Measurements from ENCODE around the gene DAG1. TPM values are rescaled to one million over a fixed set of nuclear protein-coding genes. Genes with fewer than 3 reads are reported as not detected.

DAG1 gene
- total RNA-seq, 1 experiment from 2014 or later = 177 TPM

DNA sequence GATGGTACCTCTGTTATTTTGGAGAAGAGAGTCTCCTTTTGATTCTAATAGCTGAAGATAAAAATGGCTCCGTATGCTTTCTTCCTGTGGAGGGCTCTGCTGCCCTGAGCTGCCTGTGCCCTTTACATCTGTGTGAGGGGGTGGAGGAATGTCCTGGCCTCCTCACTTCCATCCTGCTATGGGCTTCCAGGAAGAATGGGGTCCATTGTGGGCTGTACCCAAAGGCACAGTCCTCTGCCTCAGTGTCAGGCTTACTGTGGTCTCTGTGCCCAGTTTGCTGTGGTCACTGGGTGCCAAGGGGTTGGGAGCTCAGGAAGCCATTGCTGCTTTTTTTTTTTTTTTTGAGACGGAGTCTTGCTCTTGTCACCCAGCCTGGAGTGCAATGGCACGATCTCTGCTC lies 14.4 kb downstream of the DAG1 start:
- no peaks in the 10 kb centered on the region for H3K27me3 Mint-ChIP-seq (ENCODE audit: insufficient read depth, unreplicated experiment)
- no peaks in the 10 kb centered on the region for H3K36me3 ChIP-seq (ENCODE audit: control insufficient read depth, insufficient read depth, low read length)
- ChIA-PET POLR2A (no interaction called here), CTCF (no interaction called here)
- no peak overlapping the region for H3K27ac Mint-ChIP-seq (ENCODE audit: unreplicated experiment)
- no TSS peak for BruUV-seq (replicated peaks)
- TF ChIP-seq, protein P1, sequence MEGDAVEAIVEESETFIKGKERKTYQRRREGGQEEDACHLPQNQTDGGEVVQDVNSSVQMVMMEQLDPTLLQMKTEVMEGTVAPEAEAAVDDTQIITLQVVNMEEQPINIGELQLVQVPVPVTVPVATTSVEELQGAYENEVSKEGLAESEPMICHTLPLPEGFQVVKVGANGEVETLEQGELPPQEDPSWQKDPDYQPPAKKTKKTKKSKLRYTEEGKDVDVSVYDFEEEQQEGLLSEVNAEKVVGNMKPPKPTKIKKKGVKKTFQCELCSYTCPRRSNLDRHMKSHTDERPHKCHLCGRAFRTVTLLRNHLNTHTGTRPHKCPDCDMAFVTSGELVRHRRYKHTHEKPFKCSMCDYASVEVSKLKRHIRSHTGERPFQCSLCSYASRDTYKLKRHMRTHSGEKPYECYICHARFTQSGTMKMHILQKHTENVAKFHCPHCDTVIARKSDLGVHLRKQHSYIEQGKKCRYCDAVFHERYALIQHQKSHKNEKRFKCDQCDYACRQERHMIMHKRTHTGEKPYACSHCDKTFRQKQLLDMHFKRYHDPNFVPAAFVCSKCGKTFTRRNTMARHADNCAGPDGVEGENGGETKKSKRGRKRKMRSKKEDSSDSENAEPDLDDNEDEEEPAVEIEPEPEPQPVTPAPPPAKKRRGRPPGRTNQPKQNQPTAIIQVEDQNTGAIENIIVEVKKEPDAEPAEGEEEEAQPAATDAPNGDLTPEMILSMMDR (IDR thresholded peaks at IDR 0.05; ENCODE audit: insufficient read depth in 1 of 2, low read depth in 1 of 2, low read length in 1 of 2, severe bottlenecking in 1 of 2, unreplicated experiment in 1 of 2) = no peak
- H3K4me1 ChIP-seq = peaks cover 10% of the 10 kb centered on the region
- H3K4me3 ChIP-seq (ENCODE audit: low read depth, low read length) = no peak overlapping the region
- peaks cover 60% of the 10 kb centered on the region for H3K36me3 Mint-ChIP-seq (ENCODE audit: insufficient read depth, unreplicated experiment)
- no peak for DNase-seq
- H3K4me1 Mint-ChIP-seq (ENCODE audit: low read depth, unreplicated experiment) = no peaks in the 10 kb centered on the region
- no peaks in the 10 kb centered on the region for H3K9me3 Mint-ChIP-seq (ENCODE audit: unreplicated experiment)
- intact Hi-C loops (cut with micrococcal nuclease; ENCODE audit: unreplicated experiment) = no loop called here
- no peaks in the 10 kb centered on the region for H3K9me3 ChIP-seq
- no peak overlapping the region for H3K4me3 Mint-ChIP-seq (ENCODE audit: unreplicated experiment)
- no peaks in the 10 kb centered on the region for H3K27me3 ChIP-seq (replicated peaks; ENCODE audit: control insufficient read depth, insufficient read depth, low read length)

DNA sequence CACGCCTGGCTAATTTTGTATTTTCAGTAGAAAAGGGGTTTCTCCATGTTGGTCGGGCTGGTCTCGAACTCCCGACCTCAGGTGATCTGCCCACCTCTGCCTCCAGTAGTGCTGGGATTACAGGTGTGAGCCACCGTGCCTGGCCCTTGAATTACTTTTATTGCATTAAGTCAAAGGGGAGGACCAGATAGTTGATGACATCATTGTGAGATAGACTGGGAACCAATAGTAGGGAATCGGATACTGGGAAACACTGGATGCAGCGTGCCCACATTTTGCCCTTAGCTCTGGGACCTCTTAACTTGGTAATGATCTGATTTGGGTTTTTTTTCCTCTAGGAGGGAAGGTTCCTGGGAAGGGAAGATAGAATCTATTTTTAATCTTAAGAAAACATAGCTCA lies 19.2 kb downstream of the DAG1 start:
- BruUV-seq (replicated peaks) = no TSS peak
- no peaks in the 10 kb centered on the region for H3K27me3 Mint-ChIP-seq (ENCODE audit: insufficient read depth, unreplicated experiment)
- Histone ChIP-seq H3K9me3 (no peaks in the 10 kb centered on the region), H3K36me3 (ENCODE audit: control insufficient read depth, insufficient read depth, low read length) (no peaks in the 10 kb centered on the region), H3K27me3 (replicated peaks; ENCODE audit: control insufficient read depth, insufficient read depth, low read length) (no peaks in the 10 kb centered on the region), H3K4me1 (peaks cover 5% of the 10 kb centered on the region), H3K4me3 (ENCODE audit: low read depth, low read length) (no peak overlapping the region)
- H3K9me3 Mint-ChIP-seq (ENCODE audit: unreplicated experiment) = no peaks in the 10 kb centered on the region
- H3K4me3 Mint-ChIP-seq (ENCODE audit: unreplicated experiment) = no peak overlapping the region
- intact Hi-C loops (cut with micrococcal nuclease; ENCODE audit: unreplicated experiment) = no loop called here
- peaks cover 63% of the 10 kb centered on the region for H3K36me3 Mint-ChIP-seq (ENCODE audit: insufficient read depth, unreplicated experiment)
- ChIA-PET POLR2A (no interaction called here), CTCF (no interaction called here)
- H3K27ac Mint-ChIP-seq (ENCODE audit: unreplicated experiment) = no peak overlapping the region
- no peak for DNase-seq
- H3K4me1 Mint-ChIP-seq (ENCODE audit: low read depth, unreplicated experiment) = no peaks in the 10 kb centered on the region
- TF ChIP-seq, protein P1 (IDR thresholded peaks at IDR 0.05; ENCODE audit: insufficient read depth in 1 of 2, low read depth in 1 of 2, low read length in 1 of 2, severe bottlenecking in 1 of 2, unreplicated experiment in 1 of 2) = no peak

DNA sequence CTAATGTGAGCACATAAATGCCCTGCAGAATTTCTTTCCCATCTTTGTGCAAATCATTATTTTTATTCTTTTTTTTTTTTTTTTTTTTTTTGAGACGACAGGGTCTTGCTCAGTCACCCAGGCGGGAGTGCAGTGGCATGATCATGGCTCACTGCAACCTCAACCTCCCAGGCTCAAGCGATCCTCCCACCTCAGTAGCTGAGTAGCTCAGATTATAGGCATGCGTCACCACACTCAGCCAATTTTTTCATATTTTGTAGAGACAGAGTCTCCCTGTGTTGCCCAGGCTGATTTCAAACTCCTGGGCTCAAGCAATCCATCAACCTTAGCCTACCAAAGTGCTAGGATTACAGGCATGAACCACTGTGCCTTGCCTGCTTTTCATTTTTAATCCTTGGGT lies 22.9 kb downstream of the DAG1 start:
- peaks cover 55% of the 10 kb centered on the region for H3K36me3 Mint-ChIP-seq (ENCODE audit: insufficient read depth, unreplicated experiment)
- DNase-seq = no peak
- no peaks in the 10 kb centered on the region for H3K9me3 ChIP-seq
- H3K27me3 ChIP-seq (replicated peaks; ENCODE audit: control insufficient read depth, insufficient read depth, low read length) = no peaks in the 10 kb centered on the region
- intact Hi-C loops (cut with micrococcal nuclease; ENCODE audit: unreplicated experiment) = no loop called here
- no peaks in the 10 kb centered on the region for H3K9me3 Mint-ChIP-seq (ENCODE audit: unreplicated experiment)
- TF ChIP-seq, protein P1 (IDR thresholded peaks at IDR 0.05; ENCODE audit: insufficient read depth in 1 of 2, low read depth in 1 of 2, low read length in 1 of 2, severe bottlenecking in 1 of 2, unreplicated experiment in 1 of 2) = no peak
- H3K4me3 ChIP-seq (ENCODE audit: low read depth, low read length) = no peak overlapping the region
- BruUV-seq (replicated peaks) = no TSS peak
- peaks cover 5% of the 10 kb centered on the region for H3K4me1 ChIP-seq
- peaks cover 3% of the 10 kb centered on the region for H3K4me1 Mint-ChIP-seq (ENCODE audit: low read depth, unreplicated experiment)
- POLR2A ChIA-PET = no interaction called here
- no peak overlapping the region for H3K27ac Mint-ChIP-seq (ENCODE audit: unreplicated experiment)
- no peaks in the 10 kb centered on the region for H3K27me3 Mint-ChIP-seq (ENCODE audit: insufficient read depth, unreplicated experiment)
- H3K36me3 ChIP-seq (ENCODE audit: control insufficient read depth, insufficient read depth, low read length) = no peaks in the 10 kb centered on the region
- CTCF ChIA-PET = no interaction called here
- H3K4me3 Mint-ChIP-seq (ENCODE audit: unreplicated experiment) = no peak overlapping the region
